Measurements from ENCODE around the gene TMEM108. TPM values are rescaled to one million over a fixed set of nuclear protein-coding genes. Genes with fewer than 3 reads are reported as not detected.

The TMEM108 gene
- polyA plus RNA-seq, 3 donors = not detected

DNA sequence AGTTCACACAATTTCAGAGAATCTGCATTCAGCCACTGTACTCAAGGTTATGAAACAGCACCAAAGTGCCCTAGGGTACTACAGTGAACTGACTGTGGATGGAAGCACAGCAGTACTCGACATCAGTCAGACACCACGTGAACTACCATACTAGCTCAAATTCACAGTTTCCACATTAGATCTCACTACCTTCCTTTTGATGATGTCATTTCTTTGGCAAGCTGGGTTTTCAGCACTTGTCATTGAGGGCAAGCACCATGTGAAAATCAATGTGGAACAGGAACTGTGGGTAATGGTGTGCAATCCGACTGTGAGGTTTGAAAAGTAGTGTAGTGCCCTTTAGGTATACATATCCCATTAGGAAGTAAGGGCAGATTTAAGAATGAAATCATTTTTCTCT, 251.1 kb downstream of the TMEM108 start:
- Histone ChIP-seq H3K9me3 (replicated peaks in 1 of 2; ENCODE audit: control insufficient read depth in 1 of 2, insufficient read depth in 1 of 2, low read length in 2 of 2) (no peaks in the 10 kb centered on the region), H4K20me1 (ENCODE audit: insufficient read depth, low read length) (no peaks in the 10 kb centered on the region), H3K79me2 (ENCODE audit: insufficient read depth, low read length) (no peaks in the 10 kb centered on the region), H2AFZ (ENCODE audit: insufficient read depth, low read depth, low read length, poor library complexity, severe bottlenecking) (no peak overlapping the region), H3K4me3 (replicated peaks in 1 of 3; ENCODE audit: low read depth in 2 of 3, low read length in 3 of 3) (no peak overlapping the region), H3K4me2 (replicated peaks; ENCODE audit: extremely low read depth, low read length, poor library complexity, severe bottlenecking) (no peak overlapping the region), H3K27ac (ENCODE audit: low read depth in 1 of 2, low read length in 2 of 2) (no peak overlapping the region), H3K36me3 (replicated peaks in 1 of 2; ENCODE audit: control insufficient read depth in 1 of 2, insufficient read depth in 2 of 2, low read length in 2 of 2) (no peaks in the 10 kb centered on the region), H3K4me1 (ENCODE audit: control insufficient read depth in 1 of 2, insufficient read depth in 2 of 2, low read length in 2 of 2) (no peaks in the 10 kb centered on the region), H3K27me3 (ENCODE audit: control insufficient read depth in 2 of 2, insufficient read depth in 2 of 2, low read length in 2 of 2) (no peaks in the 10 kb centered on the region), H3K9ac (ENCODE audit: insufficient read depth, low read length, poor library complexity, severe bottlenecking) (no peak overlapping the region)
- no peak for DNase-seq
- Mint-ChIP-seq H3K4me3 (no peak overlapping the region), H3K9me3 (peaks cover 0 to 3% (median 0%) of the 10 kb centered on the region in 7 donors), H3K27ac (no peak overlapping the region), H3K27me3 (ENCODE audit: low read depth in 3 of 3) (peaks cover 0 to 4% (median 2%) of the 10 kb centered on the region in 3 donors), H3K4me1 (no peaks in the 10 kb centered on the region), H3K36me3 (no peaks in the 10 kb centered on the region)
- intact Hi-C loops (cut with micrococcal nuclease) = no loop called here
- WGBS (ENCODE audit: insufficient coverage) = no CpG with 5 or more reads among the region's 3 CpGs
- TF ChIP-seq CTCF (IDR thresholded peaks at IDR 0.05) = no peak

GRCh38 chr3:133292296-133292695, 254.1 kb downstream of the TMEM108 start:
- Mint-ChIP-seq H3K4me3 (no peak overlapping the region), H3K27ac (no peak overlapping the region), H3K4me1 (no peaks in the 10 kb centered on the region), H3K9me3 (peaks cover 0 to 2% (median 0%) of the 10 kb centered on the region in 7 donors), H3K27me3 (ENCODE audit: low read depth in 3 of 3) (peaks cover 0 to 2% (median 2%) of the 10 kb centered on the region in 3 donors), H3K36me3 (no peaks in the 10 kb centered on the region)
- Histone ChIP-seq H3K79me2 (ENCODE audit: insufficient read depth, low read length) (no peaks in the 10 kb centered on the region), H3K4me1 (ENCODE audit: control insufficient read depth in 1 of 2, insufficient read depth in 2 of 2, low read length in 2 of 2) (no peaks in the 10 kb centered on the region), H3K4me3 (replicated peaks in 1 of 3; ENCODE audit: low read depth in 2 of 3, low read length in 3 of 3) (no peak overlapping the region), H4K20me1 (ENCODE audit: insufficient read depth, low read length) (no peaks in the 10 kb centered on the region), H2AFZ (ENCODE audit: insufficient read depth, low read depth, low read length, poor library complexity, severe bottlenecking) (no peak overlapping the region), H3K4me2 (replicated peaks; ENCODE audit: extremely low read depth, low read length, poor library complexity, severe bottlenecking) (no peak overlapping the region), H3K9ac (ENCODE audit: insufficient read depth, low read length, poor library complexity, severe bottlenecking) (no peak overlapping the region), H3K27ac (ENCODE audit: low read depth in 1 of 2, low read length in 2 of 2) (no peak overlapping the region), H3K36me3 (replicated peaks in 1 of 2; ENCODE audit: control insufficient read depth in 1 of 2, insufficient read depth in 2 of 2, low read length in 2 of 2) (no peaks in the 10 kb centered on the region), H3K27me3 (ENCODE audit: control insufficient read depth in 2 of 2, insufficient read depth in 2 of 2, low read length in 2 of 2) (no peaks in the 10 kb centered on the region), H3K9me3 (replicated peaks in 1 of 2; ENCODE audit: control insufficient read depth in 1 of 2, insufficient read depth in 1 of 2, low read length in 2 of 2) (no peaks in the 10 kb centered on the region)
- DNase-seq = no peak
- WGBS (ENCODE audit: insufficient coverage) = 95% methylated on average over 2 of the region's 3 CpGs
- intact Hi-C loops (cut with micrococcal nuclease) = no loop called here
- no peak for TF ChIP-seq CTCF (IDR thresholded peaks at IDR 0.05)

Data from CD14-positive monocyte (primary cell).